RWPE1 (cell line): Measurements from ENCODE around the gene GPC6.

ENCODE experiments used
- CTCF ChIA-PET: fragments of 350-600 bp; sonication (Branson Sonifier 250); formaldehyde crosslinking; extraction: SDS; loops from one replicate; lab custom pipeline; 2021; lab: Yijun Ruan, JAX
- POLR2A ChIA-PET: fragments of 400-600 bp; formaldehyde crosslinking; extraction: SDS; loops from one replicate; lab custom pipeline; 2020; ENCODE audit warnings: antibody characterized with exemption; ENCODE audit not compliant: low non-redundant PET; lab: Yijun Ruan, JAX
- DNase-seq: peaks from one replicate; pipeline ENCODE4 v3.0.0; 2012; ENCODE audit warnings: low spot score
- H3K27ac ChIP-seq: fragments of 450-650 bp; 2 replicates; pipeline ENCODE4 v1.5.1; 2017
- CTCF ChIP-seq: fragments of 450-650 bp; conservative IDR thresholded peaks from 2 replicates; pipeline ENCODE4 v1.5.1; 2017; ENCODE audit warnings: low read depth, mild to moderate bottlenecking

The GPC6 gene

GRCh38 chr13:93862259-93862658 lies 635.7 kb downstream of the GPC6 start:
- no peak overlapping the region for H3K27ac ChIP-seq
- POLR2A ChIA-PET, result no interaction called here
- no peak for DNase-seq
- CTCF ChIA-PET, result no interaction called here
- TF ChIP-seq CTCF, result no peak

GRCh38 chr13:93865235-93865634 lies 638.6 kb downstream of the GPC6 start:
- no peak for DNase-seq
- ChIA-PET CTCF (no interaction called here), POLR2A (no interaction called here)
- TF ChIP-seq CTCF, result no peak
- no peak overlapping the region for H3K27ac ChIP-seq

GRCh38 chr13:93867481-93867880 lies 640.9 kb downstream of the GPC6 start:
- H3K27ac ChIP-seq, result no peak overlapping the region
- ChIA-PET POLR2A (no interaction called here), CTCF (no interaction called here)
- TF ChIP-seq CTCF, result no peak
- no peak for DNase-seq

- no peak for TF ChIP-seq CTCF
- DNase-seq, result no peak
- ChIA-PET POLR2A (no interaction called here), CTCF (no interaction called here)
- H3K27ac ChIP-seq, result no peak overlapping the region
Measured at GRCh38 chr13:93872376-93872775, 645.8 kb downstream of the GPC6 start.

- ChIA-PET POLR2A (no interaction called here), CTCF (no interaction called here)
Measured at GRCh38 chr13:93872786-93873347, 646.3 kb downstream of the GPC6 start.

GRCh38 chr13:93875547-93875946 lies 648.9 kb downstream of the GPC6 start:
- TF ChIP-seq CTCF, result no peak
- CTCF ChIA-PET, result no interaction called here
- no peak overlapping the region for H3K27ac ChIP-seq
- DNase-seq, result no peak
- POLR2A ChIA-PET, result no interaction called here

More at GRCh38 chr13:93872786-93873347, 646.3 kb downstream of the GPC6 start:
- H3K27ac ChIP-seq, result no peak overlapping the region
- TF ChIP-seq CTCF, result no peak
- no peak for DNase-seq
